ENCODE measurements around the gene OGFOD1. TPM values are rescaled to one million over a fixed set of nuclear protein-coding genes. Genes with fewer than 3 reads are reported as not detected.

Gene OGFOD1
- total and polyA plus RNA-seq, 2 of the 13 experiments (the other 11 are each of a cell fraction or from before 2014, with no cell fraction given) = 35.2 to 81.3 TPM

GRCh38 chr16:56448005-56448404 is 3.3 kb upstream of the OGFOD1 start:
- Histone ChIP-seq H2AFZ (ENCODE audit: low read length) (no peak overlapping the region), H3K9ac (ENCODE audit: insufficient read depth, low read depth, low read length) (0 out of 2 replicates have a peak overlapping the region, but pooled peaks have one; percentile 3), H3K27ac (ENCODE audit: extremely low read length, insufficient read depth, low read length) (no peak overlapping the region), H3K36me3 (replicated peaks in 1 of 2; ENCODE audit: control insufficient read depth in 1 of 2, insufficient read depth in 2 of 2, low read length in 2 of 2) (peaks cover 14 to 43% of the 10 kb centered on the region in 2 experiments), H3K9me3 (ENCODE audit: low read length) (no peaks in the 10 kb centered on the region), H3K79me2 (ENCODE audit: insufficient read depth, low read length) (peaks cover 61% of the 10 kb centered on the region), H3K4me2 (ENCODE audit: low read depth, low read length) (peak overlapping the region; percentile 34), H3K4me3 (replicated peaks in 1 of 3; ENCODE audit: insufficient read depth in 1 of 3, low read depth in 2 of 3, low read length in 3 of 3) (no peak overlapping the region), H4K20me1 (ENCODE audit: insufficient read depth, low read length) (peaks cover 30% of the 10 kb centered on the region), H3K27me3 (ENCODE audit: control insufficient read depth in 1 of 2, insufficient read depth in 2 of 2, low read length in 2 of 2) (no peaks in the 10 kb centered on the region; a peak in 1 of 5 replicates), H3K4me1 (ENCODE audit: insufficient read depth, low read length) (peaks cover 40% of the 10 kb centered on the region)
- POLR2A ChIA-PET = no interaction called here
- no TSS peak for BruUV-seq (replicated peaks)
- CTCF ChIA-PET (ENCODE audit: low intra/inter-chr PET ratio, low total read pairs) = no interaction called here
- ATAC-seq (no peak), DNase-seq (ENCODE audit: low spot score) (no peak), FAIRE-seq (no peak)
- in situ Hi-C loops (cut with HindIII; ENCODE audit: extremely low pct_ligation_motif_present, low pct_unique_long_range_greater_than_20kb) = no loop called here
- intact Hi-C loops (cut with micrococcal nuclease; ENCODE audit: unreplicated experiment) = no loop called here
- TF ChIP-seq SRF (IDR thresholded peaks at IDR 0.05; ENCODE audit: low read depth, low read length) = no peak
- TF ChIP-seq ELF4 (CRISPR knock-in tag; IDR thresholded peaks at IDR 0.05; ENCODE audit: borderline replicate concordance) = 0 out of 2 replicates have a peak, but pooled peaks have one; percentile 53
- no peak for TF ChIP-seq TBX2 (CRISPR knock-in tag; IDR thresholded peaks at IDR 0.05; ENCODE audit: borderline replicate concordance)
- TF ChIP-seq NR2F6 (IDR thresholded peaks at IDR 0.05) = no peak
- TF ChIP-seq NR2F6 (CRISPR knock-in tag; IDR thresholded peaks at IDR 0.05) = no peak
- no peak for TF ChIP-seq ZNF674 (CRISPR knock-in tag; IDR thresholded peaks at IDR 0.05; ENCODE audit: low read depth)
- TF ChIP-seq ZNF614 (CRISPR knock-in tag; IDR thresholded peaks at IDR 0.05; ENCODE audit: borderline replicate concordance) = peak; percentile 98
- TF ChIP-seq ZFP36 (IDR thresholded peaks at IDR 0.05; ENCODE audit: borderline replicate concordance, low read depth, low read length, partially characterized antibody) = no peak
- no peak for TF ChIP-seq ZNF883 (CRISPR knock-in tag; IDR thresholded peaks at IDR 0.05; ENCODE audit: not compliant biosample characterization)
- TF ChIP-seq RBAK (CRISPR knock-in tag; IDR thresholded peaks at IDR 0.05) = no peak
- no peak for TF ChIP-seq SRY (CRISPR knock-in tag; IDR thresholded peaks at IDR 0.05)
- no peak for TF ChIP-seq ZNF451 (CRISPR knock-in tag; IDR thresholded peaks at IDR 0.05)
- no peak for TF ChIP-seq ZNF615 (CRISPR knock-in tag; IDR thresholded peaks at IDR 0.05; ENCODE audit: borderline replicate concordance)
- TF ChIP-seq ATF6 (CRISPR knock-in tag; conservative IDR thresholded peaks at IDR 0.05) = no peak
- TF ChIP-seq TERF1 (CRISPR knock-in tag; IDR thresholded peaks at IDR 0.05) = no peak
- no peak for TF ChIP-seq JUND (CRISPR knock-in tag; IDR thresholded peaks at IDR 0.05)
- TF ChIP-seq FIP1L1 (IDR thresholded peaks at IDR 0.05; ENCODE audit: borderline replicate concordance, insufficient read depth, low read depth, low read length) = no peak
- no peak for TF ChIP-seq ZNF776 (CRISPR knock-in tag; IDR thresholded peaks at IDR 0.05)
- TF ChIP-seq MIER2 (CRISPR knock-in tag; IDR thresholded peaks at IDR 0.05) = no peak

Data from HepG2 (cell line).